Stimulated activated CD8-positive, alpha-beta memory T cell treated with anti-CD3 and anti-CD28 coated beads, Interleukin-7, amount 100 ng/mL, for 24 hours (primary cell): ENCODE measurements around the gene MBNL1.

Source experiments
- DNase-seq: peaks from one replicate; pipeline ENCODE4 v3.0.0-alpha.2; 2020; ENCODE audit warnings: low read depth

The MBNL1 gene

GRCh38 chr3:152276681-152277080 is 8.0 kb downstream of the MBNL1 start:
- no peak for DNase-seq

- no peak for DNase-seq
These were observed 8.5 kb downstream of the MBNL1 start for GRCh38 chr3:152277198-152277597.

- DNase-seq: no peak
These were observed 10.2 kb downstream of the MBNL1 start for GRCh38 chr3:152278756-152279427.

GRCh38 chr3:152279479-152279878 is 10.8 kb downstream of the MBNL1 start:
- no peak for DNase-seq

GRCh38 chr3:152280539-152280938 is 11.8 kb downstream of the MBNL1 start:
- no peak for DNase-seq

GRCh38 chr3:152281133-152281713 is 12.5 kb downstream of the MBNL1 start:
- DNase-seq: no peak

- DNase-seq: no peak
These were observed 14.1 kb downstream of the MBNL1 start for GRCh38 chr3:152282813-152283212.

- no peak for DNase-seq
These were observed 15.0 kb downstream of the MBNL1 start for GRCh38 chr3:152283492-152284381.

GRCh38 chr3:152284906-152285305 is 16.2 kb downstream of the MBNL1 start:
- no peak for DNase-seq

- DNase-seq: no peak
These were observed 16.8 kb downstream of the MBNL1 start for GRCh38 chr3:152285509-152285908.

- no peak for DNase-seq
These were observed 19.3 kb downstream of the MBNL1 start for GRCh38 chr3:152287898-152288576.

GRCh38 chr3:152288681-152289080 is 20.0 kb downstream of the MBNL1 start:
- DNase-seq: no peak

- no peak for DNase-seq
These were observed 21.0 kb downstream of the MBNL1 start for GRCh38 chr3:152289708-152290107.

GRCh38 chr3:152290374-152290773 is 21.6 kb downstream of the MBNL1 start:
- no peak for DNase-seq

- DNase-seq: no peak
These were observed 22.5 kb downstream of the MBNL1 start for GRCh38 chr3:152291238-152291637.

GRCh38 chr3:152291649-152292066 is 22.9 kb downstream of the MBNL1 start:
- DNase-seq: no peak

- no peak for DNase-seq
These were observed 23.6 kb downstream of the MBNL1 start for GRCh38 chr3:152292366-152292765.

GRCh38 chr3:152293347-152294006 is 24.7 kb downstream of the MBNL1 start:
- no peak for DNase-seq

GRCh38 chr3:152295344-152295743 is 26.6 kb downstream of the MBNL1 start:
- DNase-seq: no peak

- no peak for DNase-seq
These were observed 27.1 kb downstream of the MBNL1 start for GRCh38 chr3:152295806-152296205.

- DNase-seq: no peak
These were observed 27.7 kb downstream of the MBNL1 start for GRCh38 chr3:152296382-152296781.

GRCh38 chr3:152296971-152297370 is 28.2 kb downstream of the MBNL1 start:
- DNase-seq: no peak
